Fibroblast of the aortic adventitia (primary cell): ENCODE measurements around the gene CBFA2T2. TPM values are rescaled to one million over a fixed set of nuclear protein-coding genes. Genes with fewer than 3 reads are reported as not detected.
"Not testable (repeated sequence)": the region's sequence is repeated elsewhere in the genome, so short reads cannot be mapped to it uniquely, and the experiment has no call there.

ENCODE experiments used
- DNase-seq: peaks from one replicate; pipeline ENCODE4 v3.0.0-alpha.2; 2010; ENCODE audit warnings: low read depth
- H3K4me3 ChIP-seq: 2 replicates; pipeline ENCODE4 v1.5.1; 2011; ENCODE audit warnings: low read depth, mild to moderate bottlenecking, control low read depth, low read length, moderate library complexity
- total RNA-seq: library from RNA; depleted of rRNA; stranded (reverse); fragments of >200 nt; gene quantifications from 2 replicates; pipeline ENCODE4 v1.2.3, GENCODE V29; 2012; ENCODE audit warnings: low replicate concordance
- TF ChIP-seq, protein P1 (sequence below): IDR thresholded peaks from 2 replicates; pipeline ENCODE4 v1.5.1; 2011; ENCODE audit warnings: mild to moderate bottlenecking, low read length, control low read depth, inconsistent platforms; ENCODE audit not compliant: insufficient read depth

Gene CBFA2T2
- total RNA-seq, 1 donor = 11.7 TPM

DNA sequence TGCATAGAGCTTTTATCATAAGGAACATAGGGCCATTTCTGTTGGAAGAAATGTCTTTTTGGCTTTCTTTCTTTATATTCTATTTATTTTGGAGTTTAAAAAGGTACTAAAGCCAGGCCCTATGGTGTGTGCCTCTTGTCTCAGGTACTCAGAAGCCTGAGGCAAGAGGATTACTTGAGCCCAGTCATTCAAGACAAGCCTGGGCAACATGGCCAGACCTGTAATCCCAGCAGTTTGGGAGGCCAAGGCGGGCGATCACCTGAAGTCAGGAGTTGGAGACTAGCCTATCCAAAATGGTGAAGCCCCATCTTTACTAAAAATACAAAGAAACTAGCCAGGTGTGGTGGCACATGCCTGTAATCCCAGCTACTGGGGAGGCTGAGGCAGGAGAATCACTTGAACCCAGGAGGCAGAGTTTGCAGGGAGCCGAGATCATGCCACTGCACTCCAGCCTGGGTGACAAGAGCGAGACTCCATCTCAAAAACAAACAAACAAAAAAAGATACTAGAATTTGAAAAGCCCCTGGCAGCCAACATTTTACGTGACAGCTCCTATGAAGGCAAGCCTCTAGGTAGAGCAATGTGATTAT is 80.0 kb downstream of the CBFA2T2 start:
- DNase-seq = no peak
- no peak overlapping the region for H3K4me3 ChIP-seq
- TF ChIP-seq, protein P1, sequence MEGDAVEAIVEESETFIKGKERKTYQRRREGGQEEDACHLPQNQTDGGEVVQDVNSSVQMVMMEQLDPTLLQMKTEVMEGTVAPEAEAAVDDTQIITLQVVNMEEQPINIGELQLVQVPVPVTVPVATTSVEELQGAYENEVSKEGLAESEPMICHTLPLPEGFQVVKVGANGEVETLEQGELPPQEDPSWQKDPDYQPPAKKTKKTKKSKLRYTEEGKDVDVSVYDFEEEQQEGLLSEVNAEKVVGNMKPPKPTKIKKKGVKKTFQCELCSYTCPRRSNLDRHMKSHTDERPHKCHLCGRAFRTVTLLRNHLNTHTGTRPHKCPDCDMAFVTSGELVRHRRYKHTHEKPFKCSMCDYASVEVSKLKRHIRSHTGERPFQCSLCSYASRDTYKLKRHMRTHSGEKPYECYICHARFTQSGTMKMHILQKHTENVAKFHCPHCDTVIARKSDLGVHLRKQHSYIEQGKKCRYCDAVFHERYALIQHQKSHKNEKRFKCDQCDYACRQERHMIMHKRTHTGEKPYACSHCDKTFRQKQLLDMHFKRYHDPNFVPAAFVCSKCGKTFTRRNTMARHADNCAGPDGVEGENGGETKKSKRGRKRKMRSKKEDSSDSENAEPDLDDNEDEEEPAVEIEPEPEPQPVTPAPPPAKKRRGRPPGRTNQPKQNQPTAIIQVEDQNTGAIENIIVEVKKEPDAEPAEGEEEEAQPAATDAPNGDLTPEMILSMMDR = no peak

DNA sequence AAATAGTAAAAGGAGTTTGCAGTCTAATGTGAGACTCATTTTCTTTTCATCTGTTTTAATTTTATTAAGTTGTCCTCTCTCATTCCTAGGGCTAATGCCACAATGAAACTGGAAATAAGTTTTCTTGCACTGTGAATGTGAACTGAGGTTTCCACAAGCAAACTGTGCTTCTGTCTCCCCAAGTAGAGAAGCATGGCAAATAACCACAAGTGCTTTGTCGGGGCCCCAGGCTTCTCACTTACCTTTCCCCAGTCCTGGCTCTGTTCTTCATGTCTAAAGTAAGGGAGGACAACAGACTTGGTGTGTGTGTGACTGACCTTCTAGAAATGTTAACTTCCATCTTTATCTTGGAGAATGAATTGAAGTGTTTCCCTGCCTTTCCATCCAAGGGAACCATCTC is 80.8 kb downstream of the CBFA2T2 start:
- TF ChIP-seq, protein P1 = no peak
- H3K4me3 ChIP-seq = no peak overlapping the region
- DNase-seq = no peak

DNA sequence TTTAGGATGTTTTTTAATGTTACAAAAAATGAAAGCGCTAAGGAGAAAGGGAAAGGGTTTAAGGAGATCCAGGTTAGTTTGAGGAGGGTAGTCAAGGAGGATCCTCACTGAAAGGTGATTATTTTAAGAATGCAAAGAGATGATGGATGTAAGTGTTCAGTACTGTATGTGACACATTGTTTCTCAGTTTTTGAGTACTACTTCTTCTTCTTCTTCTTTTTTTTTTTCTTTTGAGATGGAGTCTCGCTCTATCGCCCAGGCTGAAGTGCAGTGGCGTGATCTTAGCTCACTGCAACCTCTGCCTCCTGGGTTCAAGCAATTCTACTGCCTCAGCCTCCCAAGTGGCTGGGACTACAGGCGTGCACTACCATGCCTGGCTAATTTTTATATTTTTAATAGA is 83.4 kb downstream of the CBFA2T2 start:
- not testable (repeated sequence) for H3K4me3 ChIP-seq, DNase-seq

GRCh38 chr20:33575282-33575681 is 85.4 kb downstream of the CBFA2T2 start:
- no peak overlapping the region for H3K4me3 ChIP-seq
- TF ChIP-seq, protein P1 = no peak
- peak; percentile 69 for DNase-seq

DNA sequence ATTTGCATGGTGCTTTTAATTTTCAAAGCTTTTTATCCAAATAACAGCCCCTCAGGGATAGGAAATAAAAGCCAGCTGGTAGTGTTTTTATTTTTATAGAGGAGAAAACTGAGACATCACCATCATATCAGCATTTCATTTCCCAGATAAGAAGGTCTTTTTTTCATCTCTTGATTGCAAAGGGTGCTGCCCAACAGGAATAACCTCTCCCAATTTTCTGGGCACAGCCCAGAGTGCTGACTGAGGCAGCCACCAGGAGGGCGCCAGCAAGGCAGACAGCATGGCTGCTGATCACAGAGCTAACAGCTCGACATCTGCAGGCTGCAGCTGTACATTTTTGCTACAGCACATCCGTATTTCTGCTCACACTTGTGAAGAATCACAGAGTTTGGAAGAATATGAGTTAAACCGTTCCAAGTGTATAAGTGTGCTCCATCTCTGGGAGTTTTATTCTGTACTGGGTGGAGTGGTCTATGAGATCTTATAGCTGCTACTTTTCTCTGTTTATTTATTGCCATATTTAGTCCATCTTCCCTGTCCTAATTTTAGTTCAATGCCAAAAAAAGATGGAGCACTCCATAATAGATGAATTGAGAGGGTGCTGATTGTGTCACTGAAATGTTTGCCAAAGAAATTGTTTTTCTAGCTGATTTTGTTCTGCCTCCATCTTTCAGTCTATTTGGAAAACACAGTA is 86.7 kb downstream of the CBFA2T2 start:
- TF ChIP-seq, protein P1 = peak; percentile 36
- H3K4me3 ChIP-seq = no peak overlapping the region
- peak; percentile 37 for DNase-seq

DNA sequence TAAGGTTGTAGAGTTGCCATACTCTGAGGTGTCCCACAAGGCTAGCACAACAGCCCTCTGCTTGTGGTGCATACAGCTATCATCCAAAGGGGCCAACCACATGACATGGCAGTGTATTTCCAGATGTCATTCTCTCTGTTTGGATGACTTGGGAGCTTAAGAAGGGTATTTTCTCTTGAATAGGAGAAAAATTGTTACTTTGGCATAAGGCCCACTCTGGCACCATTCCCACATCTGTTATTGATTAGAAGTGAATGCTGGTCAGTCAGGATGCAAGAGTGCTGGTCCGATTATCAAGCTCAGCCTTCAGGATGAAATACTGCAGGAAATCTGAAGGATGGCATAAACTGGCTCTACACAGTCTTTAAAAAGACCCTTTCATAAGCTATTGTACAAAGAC is 88.6 kb downstream of the CBFA2T2 start:
- peak; percentile 89 for DNase-seq
- TF ChIP-seq, protein P1 = no peak
- H3K4me3 ChIP-seq = no peak overlapping the region

DNA sequence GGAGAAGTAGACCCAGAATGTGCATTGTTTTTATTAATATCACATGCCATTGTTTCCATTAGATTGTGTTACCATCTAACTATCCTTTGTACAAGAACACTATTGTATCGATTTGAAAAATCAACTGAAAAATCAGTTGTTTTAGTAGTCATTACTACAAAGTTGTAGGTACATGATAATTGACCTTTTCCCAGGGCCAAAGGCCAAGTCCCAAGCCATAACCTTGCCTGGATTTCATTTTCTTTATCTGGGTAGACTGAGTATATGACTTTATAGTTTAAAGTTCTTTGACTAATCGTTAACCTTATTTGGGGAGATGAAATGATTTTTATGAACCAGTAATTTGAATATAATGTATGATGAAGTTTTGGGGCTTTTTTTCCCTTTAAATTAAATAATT is 93.2 kb downstream of the CBFA2T2 start:
- DNase-seq = no peak
- no peak overlapping the region for H3K4me3 ChIP-seq

More for the DNA sequence above, 93.2 kb downstream of the CBFA2T2 start:
- TF ChIP-seq, protein P1 = no peak
